ENCODE measurements around the gene PLXNA4. TPM values are rescaled to one million over a fixed set of nuclear protein-coding genes. Genes with fewer than 3 reads are reported as not detected.

PLXNA4 gene
- total and polyA plus RNA-seq, 9 of the 15 experiments (the other 6 are each of a cell fraction or from before 2014, with no cell fraction given), result under 0.01 to 0.09 TPM; not detected in 7

DNA sequence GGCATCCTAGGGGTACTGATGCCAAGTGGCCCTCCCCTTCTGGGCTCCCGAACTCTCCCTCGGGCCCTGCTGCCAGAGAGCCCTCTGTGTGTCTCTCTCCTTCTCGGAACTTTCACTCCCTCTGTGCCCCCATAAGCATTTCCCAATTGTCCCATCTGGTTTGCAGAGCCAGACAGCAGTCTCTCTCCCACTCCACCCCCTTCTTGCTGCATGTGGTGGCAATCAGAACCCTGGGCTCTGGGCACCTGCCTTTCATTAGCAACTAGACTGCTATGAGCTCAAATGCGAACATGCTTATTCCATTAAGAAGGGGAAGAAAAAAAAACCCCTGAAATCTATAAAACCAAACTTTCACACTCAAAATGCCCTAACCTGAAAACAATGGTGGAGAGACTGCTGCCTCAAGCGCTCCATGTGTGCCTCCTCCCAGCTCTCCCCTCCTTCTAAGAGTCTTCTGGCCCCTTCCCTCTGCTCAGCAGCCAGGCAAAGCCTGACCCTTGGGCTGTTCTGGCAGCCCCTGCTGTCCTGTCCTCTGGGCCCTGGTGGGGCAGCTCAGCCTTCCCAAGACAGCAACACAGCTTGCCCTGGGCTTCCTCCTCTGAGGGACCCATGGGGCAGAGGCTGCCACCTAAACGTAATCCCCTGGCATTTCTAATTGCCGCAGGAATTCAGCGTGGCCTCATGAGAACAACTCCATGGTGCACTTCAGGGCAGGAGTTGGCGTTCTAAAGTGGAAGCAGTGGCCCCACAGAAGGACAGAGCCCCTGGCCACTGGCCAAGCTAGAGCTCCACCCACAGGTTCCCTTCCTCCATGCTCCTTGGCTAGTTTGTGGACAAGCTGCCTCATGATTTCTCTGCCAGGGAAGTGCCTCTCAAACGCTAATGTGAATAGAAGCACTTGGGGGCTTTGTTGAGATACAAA, 415.4 kb downstream of the PLXNA4 start:
- WGBS (ENCODE audit: insufficient coverage, low coverage, missing lambda C conversion rate), result 0% methylated on average over 10 of the region's 10 CpGs
- peaks cover 27% of the 10 kb centered on the region for H4K20me1 ChIP-seq (replicated peaks; ENCODE audit: control insufficient read depth, insufficient read depth, low read length)
- no TSS peak for BruUV-seq (replicated peaks)
- no peaks in the 10 kb centered on the region for H3K79me2 ChIP-seq (ENCODE audit: control insufficient read depth, insufficient read depth, low read length)
- POLR2A ChIA-PET, result interaction anchor here (1.2 to 1.8 kb wide), 2 partner anchors 8 to 11 kb away, joined by 5 to 7 read pairs; no protein-coding TSS in a partner anchor
- H3K36me3 ChIP-seq (ENCODE audit: control insufficient read depth, insufficient read depth, low read length), result no peaks in the 10 kb centered on the region
- DNase-seq (ENCODE audit: extremely low read depth in 1 of 4, low spot score in 3 of 4) (peak in 1 of 4 experiments; percentile 18), ATAC-seq (no peak), FAIRE-seq (peak; percentile 19)
- no peak overlapping the region for H2AFZ ChIP-seq (ENCODE audit: low read depth, low read length)
- intact Hi-C loops (cut with micrococcal nuclease) (no loop called here), in situ Hi-C loops (cut with MboI) (no loop called here)
- peaks cover 6 to 11% of the 10 kb centered on the region in 2 experiments; a peak in 4 of 5 replicates for H3K4me1 ChIP-seq (replicated peaks in 1 of 2; ENCODE audit: control insufficient read depth in 2 of 2, insufficient read depth in 2 of 2, low read length in 2 of 2)
- no peak overlapping the region for H3K27ac ChIP-seq (ENCODE audit: extremely low read depth, low read depth, low read length)
- no peak overlapping the region for H3K9ac ChIP-seq (ENCODE audit: insufficient read depth in 1 of 2, low read depth in 2 of 2, low read length in 2 of 2)
- H3K27me3 ChIP-seq (ENCODE audit: control insufficient read depth in 2 of 2, insufficient read depth in 2 of 2, low read length in 2 of 2), result peaks cover 13 to 73% of the 10 kb centered on the region in 2 experiments; a peak in 3 of 5 replicates
- no peaks in the 10 kb centered on the region for H3K9me3 ChIP-seq (replicated peaks; ENCODE audit: control insufficient read depth, insufficient read depth, low read depth, low read length)
- H3K4me2 ChIP-seq (ENCODE audit: insufficient read depth, low read length), result no peak overlapping the region
- TF ChIP-seq NFIC (IDR thresholded peaks at IDR 0.05) (peak; percentile 58), BRD9 (IDR thresholded peaks at IDR 0.05; ENCODE audit: low read depth, partially characterized antibody) (no peak)
- H3K4me3 ChIP-seq, result no peak overlapping the region
- H3K9me1 ChIP-seq (ENCODE audit: control insufficient read depth, insufficient read depth, low read length), result no peaks in the 10 kb centered on the region
- CTCF ChIA-PET (ENCODE audit: low intra/inter-chr PET ratio), result no interaction called here

DNA sequence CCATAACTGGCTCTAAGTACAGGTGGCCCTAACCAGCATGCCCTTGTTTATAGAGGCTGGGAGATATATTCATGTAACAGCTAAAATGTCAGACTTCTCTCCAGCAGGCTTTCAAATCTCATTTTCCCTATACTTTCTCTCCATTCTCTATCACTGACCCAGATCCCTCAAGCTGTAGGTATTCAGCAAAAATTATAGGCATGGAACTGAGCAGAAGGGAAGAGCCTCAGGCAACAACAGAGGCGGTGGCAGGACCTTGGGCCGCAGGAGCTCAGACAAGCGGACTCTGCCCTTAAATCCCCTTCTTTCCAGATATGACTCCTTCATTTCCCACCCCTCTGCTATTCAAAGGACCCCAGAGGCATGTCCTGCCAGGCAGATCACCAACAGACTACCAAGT, 417.4 kb downstream of the PLXNA4 start:
- ATAC-seq (no peak), FAIRE-seq (no peak), DNase-seq (ENCODE audit: extremely low read depth in 1 of 4, low spot score in 3 of 4) (no peak)
- H3K9me3 ChIP-seq (replicated peaks; ENCODE audit: control insufficient read depth, insufficient read depth, low read depth, low read length), result no peaks in the 10 kb centered on the region
- no peak overlapping the region for H3K9ac ChIP-seq (ENCODE audit: insufficient read depth in 1 of 2, low read depth in 2 of 2, low read length in 2 of 2)
- no peaks in the 10 kb centered on the region for H3K79me2 ChIP-seq (ENCODE audit: control insufficient read depth, insufficient read depth, low read length)
- intact Hi-C loops (cut with micrococcal nuclease), result no loop called here
- H3K27ac ChIP-seq (ENCODE audit: extremely low read depth, low read depth, low read length), result no peak overlapping the region
- H3K9me1 ChIP-seq (ENCODE audit: control insufficient read depth, insufficient read depth, low read length), result no peaks in the 10 kb centered on the region
- no peaks in the 10 kb centered on the region for H3K36me3 ChIP-seq (ENCODE audit: control insufficient read depth, insufficient read depth, low read length)
- no peak overlapping the region for H2AFZ ChIP-seq (ENCODE audit: low read depth, low read length)
- in situ Hi-C loops (cut with MboI), result no loop called here
- POLR2A ChIA-PET, result interaction anchor here (0.5 to 2.2 kb wide), 2 partner anchors 11 to 210 kb away, joined by 3 to 5 read pairs; no protein-coding TSS in a partner anchor
- no peaks in the 10 kb centered on the region; a peak in 1 of 5 replicates for H3K4me1 ChIP-seq (replicated peaks in 1 of 2; ENCODE audit: control insufficient read depth in 2 of 2, insufficient read depth in 2 of 2, low read length in 2 of 2)
- CTCF ChIA-PET (ENCODE audit: low intra/inter-chr PET ratio), result no interaction called here
- no peak overlapping the region for H3K4me2 ChIP-seq (ENCODE audit: insufficient read depth, low read length)
- H3K4me3 ChIP-seq, result no peak overlapping the region
- BruUV-seq (replicated peaks), result no TSS peak
- H4K20me1 ChIP-seq (replicated peaks; ENCODE audit: control insufficient read depth, insufficient read depth, low read length), result peaks cover 21% of the 10 kb centered on the region
- H3K27me3 ChIP-seq (ENCODE audit: control insufficient read depth in 2 of 2, insufficient read depth in 2 of 2, low read length in 2 of 2), result peaks cover 13 to 62% of the 10 kb centered on the region in 2 experiments; a peak in 3 of 5 replicates
- WGBS (ENCODE audit: insufficient coverage, low coverage, missing lambda C conversion rate), result 7% methylated on average over 3 of the region's 3 CpGs
- TF ChIP-seq BRCA1 (IDR thresholded peaks at IDR 0.05) (no peak), BRCA1 (CRISPR knock-in tag; IDR thresholded peaks at IDR 0.05) (no peak), HDAC6 (IDR thresholded peaks at IDR 0.05; ENCODE audit: low read depth, low read length) (no peak), BCL6 (CRISPR knock-in tag; IDR thresholded peaks at IDR 0.05) (no peak), CBFB (CRISPR knock-in tag; IDR thresholded peaks at IDR 0.05) (no peak), PML (IDR thresholded peaks at IDR 0.05; ENCODE audit: low read length) (no peak), ZNF57 (CRISPR knock-in tag; IDR thresholded peaks at IDR 0.05) (no peak), PHTF2 (CRISPR knock-in tag; IDR thresholded peaks at IDR 0.05) (no peak), KDM1A (IDR thresholded peaks at IDR 0.05) (no peak), KAT7 (CRISPR knock-in tag; IDR thresholded peaks at IDR 0.05; ENCODE audit: borderline replicate concordance) (no peak)
- TF ChIP-seq, protein P1, sequence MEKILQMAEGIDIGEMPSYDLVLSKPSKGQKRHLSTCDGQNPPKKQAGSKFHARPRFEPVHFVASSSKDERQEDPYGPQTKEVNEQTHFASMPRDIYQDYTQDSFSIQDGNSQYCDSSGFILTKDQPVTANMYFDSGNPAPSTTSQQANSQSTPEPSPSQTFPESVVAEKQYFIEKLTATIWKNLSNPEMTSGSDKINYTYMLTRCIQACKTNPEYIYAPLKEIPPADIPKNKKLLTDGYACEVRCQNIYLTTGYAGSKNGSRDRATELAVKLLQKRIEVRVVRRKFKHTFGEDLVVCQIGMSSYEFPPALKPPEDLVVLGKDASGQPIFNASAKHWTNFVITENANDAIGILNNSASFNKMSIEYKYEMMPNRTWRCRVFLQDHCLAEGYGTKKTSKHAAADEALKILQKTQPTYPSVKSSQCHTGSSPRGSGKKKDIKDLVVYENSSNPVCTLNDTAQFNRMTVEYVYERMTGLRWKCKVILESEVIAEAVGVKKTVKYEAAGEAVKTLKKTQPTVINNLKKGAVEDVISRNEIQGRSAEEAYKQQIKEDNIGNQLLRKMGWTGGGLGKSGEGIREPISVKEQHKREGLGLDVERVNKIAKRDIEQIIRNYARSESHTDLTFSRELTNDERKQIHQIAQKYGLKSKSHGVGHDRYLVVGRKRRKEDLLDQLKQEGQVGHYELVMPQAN (IDR thresholded peaks at IDR 0.05; ENCODE audit: borderline replicate concordance), result no peak
- TF ChIP-seq, protein P2, sequence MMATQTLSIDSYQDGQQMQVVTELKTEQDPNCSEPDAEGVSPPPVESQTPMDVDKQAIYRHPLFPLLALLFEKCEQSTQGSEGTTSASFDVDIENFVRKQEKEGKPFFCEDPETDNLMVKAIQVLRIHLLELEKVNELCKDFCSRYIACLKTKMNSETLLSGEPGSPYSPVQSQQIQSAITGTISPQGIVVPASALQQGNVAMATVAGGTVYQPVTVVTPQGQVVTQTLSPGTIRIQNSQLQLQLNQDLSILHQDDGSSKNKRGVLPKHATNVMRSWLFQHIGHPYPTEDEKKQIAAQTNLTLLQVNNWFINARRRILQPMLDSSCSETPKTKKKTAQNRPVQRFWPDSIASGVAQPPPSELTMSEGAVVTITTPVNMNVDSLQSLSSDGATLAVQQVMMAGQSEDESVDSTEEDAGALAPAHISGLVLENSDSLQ (IDR thresholded peaks at IDR 0.05), result no peak
